SU-DHL-6 (cell line): ENCODE results near the gene ELP1.
"Not testable (repeated sequence)": the region's sequence is repeated elsewhere in the genome, so short reads cannot be mapped to it uniquely, and the experiment has no call there.

Experiments
- H2AFZ ChIP-seq: fragments of 200-600 bp; sonication (generic); 2 replicates; pipeline ENCODE4 v1.6.1; 2014; ENCODE audit warnings: low read depth, mild to moderate bottlenecking, moderate library complexity, mixed read lengths, antibody characterized with exemption, low read length; ENCODE audit not compliant: severe bottlenecking
- H3F3A ChIP-seq: fragments of 200-600 bp; shearing (Covaris generic); 2 replicates; pipeline ENCODE4 v1.6.0; 2016; ENCODE audit warnings: antibody characterized with exemption, mild to moderate bottlenecking; ENCODE audit not compliant: insufficient read depth
- H3K27ac ChIP-seq: fragments of 200-600 bp; sonication (generic); 2 replicates; pipeline ENCODE4 v1.5.1; 2016; ENCODE audit warnings: low read depth, mild to moderate bottlenecking, low read length, moderate library complexity, mixed read lengths
- H3K27me3 ChIP-seq: fragments of 200-600 bp; sonication (generic), shearing (Covaris generic); 2 replicates; pipeline ENCODE4 v1.6.0; 2014; ENCODE audit warnings: mild to moderate bottlenecking, low read length
- H3K36me3 ChIP-seq: fragments of 200-600 bp; sonication (generic); 2 replicates; pipeline ENCODE4 v1.6.1; 2014; ENCODE audit warnings: mild to moderate bottlenecking, low read length, mixed read lengths
- H3K4me2 ChIP-seq: fragments of 300-600, 200-600 bp; shearing (Covaris generic), sonication (generic); 2 replicates; pipeline ENCODE4 v1.6.0; 2014; ENCODE audit warnings: low read length, low read depth, mild to moderate bottlenecking; ENCODE audit not compliant: poor library complexity, severe bottlenecking
- H3K4me3 ChIP-seq: fragments of 200-600 bp; sonication (generic); 2 replicates; pipeline ENCODE4 v1.5.1; 2014; ENCODE audit warnings: antibody characterized with exemption, low read length, mild to moderate bottlenecking, mixed read lengths; ENCODE audit not compliant: insufficient read depth, poor library complexity, severe bottlenecking
- H3K79me2 ChIP-seq: fragments of 200-600 bp; sonication (generic); 2 replicates; pipeline ENCODE4 v1.6.1; 2014; ENCODE audit warnings: mild to moderate bottlenecking, low read length, moderate library complexity; ENCODE audit not compliant: insufficient read depth
- H3K9ac ChIP-seq: fragments of 200-600 bp; sonication (generic); 2 replicates; pipeline ENCODE4 v1.7.0; 2014; ENCODE audit warnings: mild to moderate bottlenecking, low read length
- H3K9me2 ChIP-seq: fragments of 200-600 bp; sonication (generic); replicated peaks from 2 replicates; pipeline ENCODE4 v1.6.1; 2014; ENCODE audit warnings: low read length; ENCODE audit not compliant: insufficient read depth
- H3K9me3 ChIP-seq: fragments of 200-600 bp; sonication (generic); 2 replicates; pipeline ENCODE4 v1.6.1; 2014; ENCODE audit warnings: low read length, mixed read lengths; ENCODE audit not compliant: insufficient read depth
- H4K20me1 ChIP-seq: fragments of 200-600 bp; sonication (generic); 2 replicates; pipeline ENCODE4 v1.6.1; 2014; ENCODE audit warnings: low read depth, mild to moderate bottlenecking, antibody characterized with exemption, low read length, moderate library complexity, mixed read lengths
- EZH2phosphoT487 ChIP-seq: fragments of 200-600 bp; sonication (generic), shearing (Covaris generic); conservative IDR thresholded peaks from 2 replicates; pipeline ENCODE4 v1.6.1; 2018; ENCODE audit warnings: mild to moderate bottlenecking, antibody characterized with exemption, low read length, moderate library complexity, mixed read lengths
- TF ChIP-seq, protein P1 (sequence below): fragments of 200-600 bp; sonication (generic); IDR thresholded peaks from one replicate; pipeline ENCODE4 v1.5.1; 2017; ENCODE audit warnings: antibody characterized with exemption, mild to moderate bottlenecking, low read length, moderate library complexity; ENCODE audit not compliant: insufficient read depth, poor library complexity, severe bottlenecking

ELP1 gene

GRCh38 chr9:108973895-108974294 lies 40.0 kb upstream of the ELP1 start:
- H3K79me2 ChIP-seq: no peaks in the 10 kb centered on the region
- H3K4me3 ChIP-seq: no peak overlapping the region
- H3K36me3 ChIP-seq: peaks cover 11% of the 10 kb centered on the region
- no peaks in the 10 kb centered on the region for H4K20me1 ChIP-seq
- no peak overlapping the region for H3K9ac ChIP-seq
- TF ChIP-seq, protein P1, sequence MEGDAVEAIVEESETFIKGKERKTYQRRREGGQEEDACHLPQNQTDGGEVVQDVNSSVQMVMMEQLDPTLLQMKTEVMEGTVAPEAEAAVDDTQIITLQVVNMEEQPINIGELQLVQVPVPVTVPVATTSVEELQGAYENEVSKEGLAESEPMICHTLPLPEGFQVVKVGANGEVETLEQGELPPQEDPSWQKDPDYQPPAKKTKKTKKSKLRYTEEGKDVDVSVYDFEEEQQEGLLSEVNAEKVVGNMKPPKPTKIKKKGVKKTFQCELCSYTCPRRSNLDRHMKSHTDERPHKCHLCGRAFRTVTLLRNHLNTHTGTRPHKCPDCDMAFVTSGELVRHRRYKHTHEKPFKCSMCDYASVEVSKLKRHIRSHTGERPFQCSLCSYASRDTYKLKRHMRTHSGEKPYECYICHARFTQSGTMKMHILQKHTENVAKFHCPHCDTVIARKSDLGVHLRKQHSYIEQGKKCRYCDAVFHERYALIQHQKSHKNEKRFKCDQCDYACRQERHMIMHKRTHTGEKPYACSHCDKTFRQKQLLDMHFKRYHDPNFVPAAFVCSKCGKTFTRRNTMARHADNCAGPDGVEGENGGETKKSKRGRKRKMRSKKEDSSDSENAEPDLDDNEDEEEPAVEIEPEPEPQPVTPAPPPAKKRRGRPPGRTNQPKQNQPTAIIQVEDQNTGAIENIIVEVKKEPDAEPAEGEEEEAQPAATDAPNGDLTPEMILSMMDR: no peak
- TF ChIP-seq EZH2phosphoT487: no peak
- H3K4me2 ChIP-seq: no peak overlapping the region
- no peaks in the 10 kb centered on the region for H3K9me2 ChIP-seq
- no peak overlapping the region for H3K27ac ChIP-seq
- H3K9me3 ChIP-seq: no peaks in the 10 kb centered on the region
- no peak overlapping the region for H2AFZ ChIP-seq
- H3F3A ChIP-seq: no peaks in the 10 kb centered on the region
- no peaks in the 10 kb centered on the region for H3K27me3 ChIP-seq

GRCh38 chr9:108972626-108973209 lies 38.8 kb upstream of the ELP1 start:
- Histone ChIP-seq H3K27ac (no peak overlapping the region), H3K36me3 (peaks cover 11% of the 10 kb centered on the region), H3K27me3 (no peaks in the 10 kb centered on the region), H4K20me1 (no peaks in the 10 kb centered on the region), H3F3A (no peaks in the 10 kb centered on the region), H3K9me3 (no peaks in the 10 kb centered on the region), H3K9me2 (no peaks in the 10 kb centered on the region), H3K4me3 (no peak overlapping the region), H3K4me2 (no peak overlapping the region), H3K79me2 (no peaks in the 10 kb centered on the region), H3K9ac (no peak overlapping the region), H2AFZ (no peak overlapping the region)
- TF ChIP-seq, protein P1: no peak
- TF ChIP-seq EZH2phosphoT487: no peak

GRCh38 chr9:108972186-108972585 lies 38.3 kb upstream of the ELP1 start:
- H3K9me2 ChIP-seq: no peaks in the 10 kb centered on the region
- H3K9me3 ChIP-seq: no peaks in the 10 kb centered on the region
- no peak overlapping the region for H3K27ac ChIP-seq
- peaks cover 11% of the 10 kb centered on the region for H3K36me3 ChIP-seq
- H3K4me2 ChIP-seq: no peak overlapping the region
- H3K27me3 ChIP-seq: no peaks in the 10 kb centered on the region
- H3K9ac ChIP-seq: no peak overlapping the region
- no peak overlapping the region for H2AFZ ChIP-seq
- no peaks in the 10 kb centered on the region for H3F3A ChIP-seq
- no peaks in the 10 kb centered on the region for H3K79me2 ChIP-seq
- TF ChIP-seq, protein P1: no peak
- TF ChIP-seq EZH2phosphoT487: no peak
- H3K4me3 ChIP-seq: no peak overlapping the region
- no peaks in the 10 kb centered on the region for H4K20me1 ChIP-seq

- not testable (repeated sequence) for H3K27me3 ChIP-seq, H3F3A ChIP-seq, H3K9me2 ChIP-seq, H3K4me3 ChIP-seq, H3K4me2 ChIP-seq, H3K9ac ChIP-seq, H2AFZ ChIP-seq, H3K9me3 ChIP-seq, H4K20me1 ChIP-seq, H3K79me2 ChIP-seq, H3K27ac ChIP-seq
- H3K36me3 ChIP-seq: peaks cover 11% of the 10 kb centered on the region
Measured at GRCh38 chr9:108971392-108971791, 37.5 kb upstream of the ELP1 start.
